ENCODE results near the gene HMCN2.

Gene HMCN2

DNA sequence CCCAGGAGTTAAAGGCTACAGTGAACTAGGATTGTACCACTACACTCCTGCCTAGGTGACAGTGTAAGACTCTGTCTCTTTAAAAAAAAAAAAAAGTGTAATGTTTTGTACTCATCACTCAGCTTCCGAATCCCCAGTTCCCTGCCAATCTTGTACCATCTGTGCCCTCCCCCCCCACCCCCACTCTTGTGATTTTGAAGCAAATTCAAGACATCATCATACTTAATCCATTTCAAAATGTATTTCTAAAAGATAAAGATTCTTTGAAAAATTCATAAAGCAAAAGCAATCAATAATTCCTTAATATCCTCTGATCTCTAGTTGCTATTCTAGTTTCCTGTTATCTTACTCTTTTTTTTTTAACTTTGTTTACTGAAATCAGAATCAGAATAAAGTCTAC, 34.9 kb upstream of the HMCN2 start:
- Histone ChIP-seq H4K20me1 (ENCODE audit: insufficient read depth, low read length) (no peaks in the 10 kb centered on the region), H3K4me1 (ENCODE audit: low read length) (no peaks in the 10 kb centered on the region), H3K9me3 (replicated peaks; ENCODE audit: insufficient read depth, low read length) (no peaks in the 10 kb centered on the region), H3K9me2 (replicated peaks; ENCODE audit: insufficient read depth, low read length) (no peaks in the 10 kb centered on the region), H3K4me3 (ENCODE audit: low read length) (no peak overlapping the region), H3K9ac (ENCODE audit: low read length) (no peak overlapping the region), H3K27ac (ENCODE audit: low read length) (no peak overlapping the region), H2AFZ (ENCODE audit: low read length) (no peak overlapping the region), H3K79me2 (ENCODE audit: low read length) (no peaks in the 10 kb centered on the region), H3K27me3 (replicated peaks; ENCODE audit: insufficient read depth, low read length) (peaks cover 85% of the 10 kb centered on the region), H3F3A (ENCODE audit: insufficient read depth, low read length) (no peaks in the 10 kb centered on the region), H3K36me3 (replicated peaks; ENCODE audit: insufficient read depth, low read length) (no peaks in the 10 kb centered on the region), H3K4me2 (ENCODE audit: low read depth, low read length) (no peak overlapping the region)
- DNase-seq, result no peak
- TF ChIP-seq EZH2 (optimal IDR thresholded peaks at IDR 0.05; ENCODE audit: low read depth, low read length) (no peak), CTCF (IDR thresholded peaks at IDR 0.05; ENCODE audit: low read length) (no peak), EZH2phosphoT487 (IDR thresholded peaks at IDR 0.05; ENCODE audit: low read length) (no peak)

- no peaks in the 10 kb centered on the region for H3K79me2 ChIP-seq (ENCODE audit: low read length)
- H4K20me1 ChIP-seq (ENCODE audit: insufficient read depth, low read length), result no peaks in the 10 kb centered on the region
- H3K4me3 ChIP-seq (ENCODE audit: low read length), result no peak overlapping the region
- H3F3A ChIP-seq (ENCODE audit: insufficient read depth, low read length), result no peaks in the 10 kb centered on the region
- no peaks in the 10 kb centered on the region for H3K4me1 ChIP-seq (ENCODE audit: low read length)
- no peak for TF ChIP-seq CTCF (IDR thresholded peaks at IDR 0.05; ENCODE audit: low read length)
- no peak for TF ChIP-seq EZH2phosphoT487 (IDR thresholded peaks at IDR 0.05; ENCODE audit: low read length)
- no peak for TF ChIP-seq EZH2 (optimal IDR thresholded peaks at IDR 0.05; ENCODE audit: low read depth, low read length)
- H2AFZ ChIP-seq (ENCODE audit: low read length), result no peak overlapping the region
- H3K9ac ChIP-seq (ENCODE audit: low read length), result no peak overlapping the region
- H3K9me2 ChIP-seq (replicated peaks; ENCODE audit: insufficient read depth, low read length), result no peaks in the 10 kb centered on the region
- no peaks in the 10 kb centered on the region for H3K36me3 ChIP-seq (replicated peaks; ENCODE audit: insufficient read depth, low read length)
- peaks cover 68% of the 10 kb centered on the region for H3K27me3 ChIP-seq (replicated peaks; ENCODE audit: insufficient read depth, low read length)
- no peaks in the 10 kb centered on the region for H3K9me3 ChIP-seq (replicated peaks; ENCODE audit: insufficient read depth, low read length)
- no peak overlapping the region for H3K4me2 ChIP-seq (ENCODE audit: low read depth, low read length)
- H3K27ac ChIP-seq (ENCODE audit: low read length), result no peak overlapping the region
- no peak for DNase-seq
Measured at GRCh38 chr9:130232899-130233586, 32.5 kb upstream of the HMCN2 start.

DNA sequence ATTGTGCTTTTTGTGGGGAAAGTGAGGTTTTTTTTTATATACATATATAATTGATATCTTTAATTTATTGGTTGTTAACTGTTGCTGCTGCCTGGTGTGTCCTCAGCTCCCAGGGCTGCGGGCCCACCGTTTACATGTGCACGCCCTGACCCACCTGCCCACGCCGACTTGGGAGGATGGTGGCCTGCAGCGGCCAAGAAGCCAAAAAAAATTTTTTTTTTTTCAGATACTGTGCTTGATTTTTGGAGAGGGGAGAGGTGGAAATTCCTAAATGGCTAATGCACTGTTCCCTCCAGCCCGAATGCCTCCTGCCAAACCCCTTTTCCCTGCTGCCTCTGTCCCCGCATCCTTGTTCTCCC, 32.0 kb upstream of the HMCN2 start:
- H3F3A ChIP-seq (ENCODE audit: insufficient read depth, low read length), result no peaks in the 10 kb centered on the region
- H3K36me3 ChIP-seq (replicated peaks; ENCODE audit: insufficient read depth, low read length), result no peaks in the 10 kb centered on the region

More for the DNA sequence above, 32.0 kb upstream of the HMCN2 start:
- no peak for DNase-seq
- H3K27ac ChIP-seq (ENCODE audit: low read length), result no peak overlapping the region
- TF ChIP-seq EZH2 (optimal IDR thresholded peaks at IDR 0.05; ENCODE audit: low read depth, low read length) (no peak), EZH2phosphoT487 (IDR thresholded peaks at IDR 0.05; ENCODE audit: low read length) (no peak), CTCF (IDR thresholded peaks at IDR 0.05; ENCODE audit: low read length) (no peak)
- no peaks in the 10 kb centered on the region for H4K20me1 ChIP-seq (ENCODE audit: insufficient read depth, low read length)
- H3K9me3 ChIP-seq (replicated peaks; ENCODE audit: insufficient read depth, low read length), result no peaks in the 10 kb centered on the region
- no peak overlapping the region for H3K4me3 ChIP-seq (ENCODE audit: low read length)
- no peak overlapping the region for H3K9ac ChIP-seq (ENCODE audit: low read length)
- no peaks in the 10 kb centered on the region for H3K4me1 ChIP-seq (ENCODE audit: low read length)
- H2AFZ ChIP-seq (ENCODE audit: low read length), result no peak overlapping the region
- H3K4me2 ChIP-seq (ENCODE audit: low read depth, low read length), result no peak overlapping the region
- peaks cover 68% of the 10 kb centered on the region for H3K27me3 ChIP-seq (replicated peaks; ENCODE audit: insufficient read depth, low read length)
- no peaks in the 10 kb centered on the region for H3K79me2 ChIP-seq (ENCODE audit: low read length)
- H3K9me2 ChIP-seq (replicated peaks; ENCODE audit: insufficient read depth, low read length), result no peaks in the 10 kb centered on the region
